SK-N-MC (cell line): ENCODE data around the gene STEEP1.

Source experiments
- EZH2 ChIP-seq: fragments of 200-600 bp; sonication (generic); IDR thresholded peaks from one replicate; pipeline ENCODE4 v1.6.1; 2017; ENCODE audit warnings: antibody characterized with exemption
- FOXP2 ChIP-seq: optimal IDR thresholded peaks from 2 replicates; pipeline ENCODE3; 2011; ENCODE audit warnings: mild to moderate bottlenecking, moderate library complexity; ENCODE audit not compliant: insufficient read depth; ENCODE audit errors: extremely low read length, control extremely low read depth
- POLR2AphosphoS5 ChIP-seq: IDR thresholded peaks from 2 replicates; pipeline ENCODE4 v1.6.1; 2012; ENCODE audit warnings: mild to moderate bottlenecking, low read depth, low read length, borderline replicate concordance

- TF ChIP-seq EZH2 (no peak), POLR2AphosphoS5 (no peak), FOXP2 (no peak)
Observed at GRCh38 chrX:119605464-119606279, 40.5 kb upstream of the STEEP1 start.
